Suprapubic skin (tissue), 3 donors: ENCODE measurements around the gene NLGN2.

Source experiments
- CTCF ChIP-seq, 2 donors: fragments of 200-600 bp in 1 of 2; fragments of 450-650 bp in 1 of 2; sonication (generic) in 1 of 2; IDR thresholded peaks; one replicate each; pipeline ENCODE4 v1.5.1; 2016 to 2019; ENCODE audit warnings: antibody characterized with exemption in 2 of 2, mild to moderate bottlenecking in 1 of 2, moderate library complexity in 1 of 2
- POLR2A ChIP-seq, 2 donors: fragments of 450-650 bp; IDR thresholded peaks; one replicate each; pipeline ENCODE4 v1.6.1; 2017; ENCODE audit warnings: antibody characterized with exemption in 2 of 2, mild to moderate bottlenecking in 2 of 2, moderate library complexity in 2 of 2

GRCh38 chr17:7374353-7374752 is 33.3 kb upstream of the NLGN2 start:
- TF ChIP-seq POLR2A (IDR thresholded peaks at IDR 0.05) (no peak), CTCF (IDR thresholded peaks at IDR 0.05) (no peak)
